K562 (cell line): ENCODE measurements around the gene TBC1D3I. TPM values are rescaled to one million over a fixed set of nuclear protein-coding genes. Genes with fewer than 3 reads are reported as not detected.
"Not testable (repeated sequence)": the region's sequence is repeated elsewhere in the genome, so short reads cannot be mapped to it uniquely, and the experiment has no call there.

Experiments used
- ATAC-seq: fragments of 200-7000 bp; cut with Tn5 transposase; 3 replicates; pipeline ENCODE4 v1.9.1; 2020; ENCODE audit warnings: moderate library complexity
- Bru-seq: library from RNA; stranded (reverse); fragments of 400-500 nt; gene quantifications from one replicate; lab custom pipeline; 2021; lab: Mats Ljungman, UMichigan
- BruChase-seq, 2 experiments: library from RNA; stranded (reverse); fragments of 400-500 nt; gene quantifications; one replicate each; lab custom pipeline; 2021; lab: Mats Ljungman, UMichigan
- BruUV-seq: library from RNA; stranded (reverse); fragments of 400-500 nt; replicated peaks from 2 replicates; lab custom pipeline; 2021; lab: Mats Ljungman, UMichigan
- CTCF ChIA-PET: fragments of 300-600 bp; formaldehyde crosslinking; extraction: SDS; loops from one replicate; lab custom pipeline; 2021; ENCODE audit warnings: low intra/inter-chr PET ratio; lab: Yijun Ruan, JAX
- POLR2A ChIA-PET: fragments of 300-600, 350-650 bp; sonication (Branson Sonifier 250); formaldehyde crosslinking; extraction: SDS; loops from one replicate; lab custom pipeline; 2021; ENCODE audit warnings: antibody characterized with exemption, inconsistent platforms; lab: Yijun Ruan, JAX
- DNase-seq, 4 experiments: peaks; one replicate each; pipeline versions ENCODE4 v3.0.0 to v3.0.0-alpha.2; 2011 to 2018; ENCODE audit warnings: low spot score in 3 of 4, mixed read lengths in 3 of 4; ENCODE audit errors: extremely low read depth in 1 of 4
- FAIRE-seq: peaks from 2 replicates; lab custom pipeline; 2011; peaks lifted over from hg19 to GRCh38; lab: Jason Lieb, UNC
- H2AFZ ChIP-seq: 2 replicates; pipeline ENCODE4 v1.6.0; 2011; ENCODE audit warnings: low read depth, low read length, control low read depth, inconsistent platforms
- H3K27ac ChIP-seq: fragments of 200-600 bp; 3 replicates; pipeline ENCODE4 v1.8.0; 2011; ENCODE audit warnings: low read depth, mild to moderate bottlenecking, control low read depth, inconsistent platforms, low read length, moderate library complexity, mixed read lengths; ENCODE audit errors: extremely low read depth
- H3K27me3 ChIP-seq, 2 experiments: fragments of 300-600 bp in 1 of 2; 2 replicates in 1 of 2; 3 replicates in 1 of 2; pipeline versions ENCODE4 v1.6.0 to v1.8.0; 2011; ENCODE audit warnings: inconsistent platforms in 2 of 2, low read length in 2 of 2, mild to moderate bottlenecking in 1 of 2, mixed read lengths in 1 of 2, moderate library complexity in 1 of 2; ENCODE audit not compliant: control insufficient read depth in 2 of 2, insufficient read depth in 2 of 2
- H3K36me3 ChIP-seq: fragments of 300-600 bp; 3 replicates; pipeline ENCODE4 v1.8.0; 2011; ENCODE audit warnings: mild to moderate bottlenecking, low read length, inconsistent platforms; ENCODE audit not compliant: control insufficient read depth, insufficient read depth
- H3K4me1 ChIP-seq, 2 experiments: fragments of 200-600 bp in 1 of 2; replicated peaks in 1 of 2; 2 replicates in 1 of 2; 3 replicates in 1 of 2; pipeline versions ENCODE4 v1.5.1 to v1.8.0; 2011; ENCODE audit warnings: inconsistent platforms in 2 of 2, low read length in 2 of 2, mild to moderate bottlenecking in 1 of 2, mixed read lengths in 1 of 2, moderate library complexity in 1 of 2; ENCODE audit not compliant: control insufficient read depth in 2 of 2, insufficient read depth in 2 of 2
- H3K4me2 ChIP-seq: 2 replicates; pipeline ENCODE4 v1.6.1; 2011; ENCODE audit warnings: low read length, control low read depth, inconsistent platforms, mixed read lengths; ENCODE audit not compliant: insufficient read depth
- H3K4me3 ChIP-seq: fragments of 200-600 bp; sonication (generic), shearing (Covaris generic); 2 replicates; pipeline ENCODE4 v1.5.1; 2016; ENCODE audit warnings: control low read depth, inconsistent platforms
- H3K79me2 ChIP-seq: fragments of 200-600 bp; 3 replicates; pipeline ENCODE4 v1.8.0; 2011; ENCODE audit warnings: low read length, inconsistent platforms; ENCODE audit not compliant: control insufficient read depth, insufficient read depth
- H3K9ac ChIP-seq, 2 experiments: 2 replicates each; pipeline versions ENCODE4 v1.6.0 to v1.6.1; 2011; ENCODE audit warnings: low read depth in 2 of 2, low read length in 2 of 2, control low read depth in 1 of 2, inconsistent platforms in 1 of 2, mild to moderate bottlenecking in 1 of 2, mixed read lengths in 1 of 2; ENCODE audit not compliant: insufficient read depth in 1 of 2
- H3K9me1 ChIP-seq: one replicate; pipeline ENCODE4 v1.6.0; 2011; ENCODE audit warnings: inconsistent platforms, mild to moderate bottlenecking, low read length, moderate library complexity; ENCODE audit not compliant: control insufficient read depth, insufficient read depth
- H3K9me3 ChIP-seq: replicated peaks from 2 replicates; pipeline ENCODE4 v1.5.1; 2011; ENCODE audit warnings: low read depth, low read length, inconsistent platforms; ENCODE audit not compliant: control insufficient read depth, insufficient read depth
- H4K20me1 ChIP-seq: replicated peaks from 2 replicates; pipeline ENCODE4 v1.6.1; 2011; ENCODE audit warnings: low read length, inconsistent platforms, mixed read lengths; ENCODE audit not compliant: control insufficient read depth, insufficient read depth
- WGBS: fragments of 100-300 bp; shearing (Covaris generic); methylation state at CpG from one replicate; pipeline ENCODE4 v1.1.6; 2016; ENCODE audit warnings: low coverage, mixed read lengths; ENCODE audit not compliant: insufficient coverage; ENCODE audit errors: missing lambda C conversion rate; 5-methylcytosine and 5-hydroxymethylcytosine counted together
- in situ Hi-C: fragments of 300-500 bp; cut with MboI; formaldehyde crosslinking; loops from 4 replicates; pipeline ENCODE4 v1.15.0; 2018; ENCODE audit warnings: inconsistent platforms, mixed read lengths
- intact Hi-C: fragments of 100-400 bp; cut with micrococcal nuclease; formaldehyde crosslinking; loops from 2 replicates; pipeline ENCODE4 v1.14.2; 2022
- long read RNA-seq, 3 experiments: library from polyadenylated mRNA in 2 of 3; library from RNA in 1 of 3; unstranded in 2 of 3; stranded (forward) in 1 of 3; transcript quantifications; one replicate each; pipeline ENCODE4 v2.0.0, GENCODE V29; 2019 to 2022
- polyA minus RNA-seq, 3 experiments: library from RNA; depleted of rRNA, polyadenylated mRNA; stranded (reverse); fragments of >200 nt; gene quantifications; 2 replicates each; pipeline ENCODE4 v1.2.3, GENCODE V29; 2011
- polyA plus RNA-seq, 8 experiments: library from polyadenylated mRNA; depleted of rRNA in 4 of 8; stranded (reverse) in 5 of 8; unstranded in 3 of 8; fragments of >200 nt; fragmentation: Nextera tagmentation in 2 of 8; fragmentation: Illumina TruSeq in 1 of 8; extraction: Ambion mirVana in 2 of 8; extraction: Trizol in 1 of 8; gene quantifications; 2 replicates each; pipeline versions ENCODE4 v1.2.1 to v1.2.3, GENCODE V29; 2011 to 2014; ENCODE audit warnings: inconsistent platforms in 1 of 8, missing spikeins in 1 of 8
- total RNA-seq, 7 experiments: library from RNA; depleted of rRNA in 6 of 7; stranded (reverse); fragments of >200 nt in 6 of 7; fragmentation: Illumina TruSeq in 2 of 7; extraction: Trizol in 2 of 7; gene quantifications; 2 replicates each; pipeline versions ENCODE4 v1.2.1 to v1.2.3, GENCODE V29; 2011 to 2021; ENCODE audit warnings: low replicate concordance in 1 of 7

The TBC1D3I gene
- 0.32 TPM in 1 of 2 replicates, not detected in the other for total RNA-seq (2011; cell fraction: chromatin; rRNA removed; ENCODE audit: low replicate concordance)
- not detected in 2 replicates for total RNA-seq (2011; cell fraction: nucleolus; rRNA removed)
- not detected in 2 replicates for total RNA-seq (2011; cell fraction: nucleoplasm; rRNA removed)
- total RNA-seq (2014; rRNA removed) (not detected in 2 replicates), total RNA-seq (2014; rRNA removed; fragmentation: Illumina TruSeq; extraction: Trizol) (not detected in 2 replicates), total RNA-seq (2015; rRNA removed; fragmentation: Illumina TruSeq; extraction: Trizol) (not detected in 2 replicates), total RNA-seq (2021) (0.22 TPM in 1 of 2 replicates, not detected in the other), polyA plus RNA-seq (2011; rRNA removed) (not detected in 2 replicates), polyA plus RNA-seq (2014; fragmentation: Illumina TruSeq; extraction: Trizol) (not detected in 2 replicates), polyA plus RNA-seq (2014; fragmentation: Nextera tagmentation; extraction: Ambion mirVana) (not detected), polyA plus RNA-seq (2014; rRNA removed) (0.19 TPM in 1 of 2 replicates, not detected in the other), polyA minus RNA-seq (2011; rRNA and poly(A)+ RNA removed) (0.14 TPM in 1 of 2 replicates, not detected in the other), Bru-seq, nascent RNA (not detected), BruChase-seq, experiment 1, labeled RNA remaining after a 2-hour chase (not detected), BruChase-seq, experiment 2, labeled RNA remaining after a 6-hour chase (not detected)
- polyA plus RNA-seq (2011; cell fraction: cytosol; rRNA removed) = 0.06 TPM in 1 of 2 replicates, not detected in the other
- 0.07 TPM in 1 of 2 replicates, not detected in the other for polyA plus RNA-seq (2011; cell fraction: nucleus; rRNA removed)
- 0.07 TPM in 1 of 2 replicates, not detected in the other for polyA plus RNA-seq (2012)
- polyA minus RNA-seq (2011; cell fraction: cytosol; rRNA and poly(A)+ RNA removed) = not detected in 2 replicates
- not detected in 2 replicates for polyA minus RNA-seq (2011; cell fraction: nucleus; rRNA and poly(A)+ RNA removed)
- long read RNA-seq, experiment 1 = 0 reads
- long read RNA-seq, experiment 2 = 0 reads
- long read RNA-seq, experiment 3 = 0 reads

DNA sequence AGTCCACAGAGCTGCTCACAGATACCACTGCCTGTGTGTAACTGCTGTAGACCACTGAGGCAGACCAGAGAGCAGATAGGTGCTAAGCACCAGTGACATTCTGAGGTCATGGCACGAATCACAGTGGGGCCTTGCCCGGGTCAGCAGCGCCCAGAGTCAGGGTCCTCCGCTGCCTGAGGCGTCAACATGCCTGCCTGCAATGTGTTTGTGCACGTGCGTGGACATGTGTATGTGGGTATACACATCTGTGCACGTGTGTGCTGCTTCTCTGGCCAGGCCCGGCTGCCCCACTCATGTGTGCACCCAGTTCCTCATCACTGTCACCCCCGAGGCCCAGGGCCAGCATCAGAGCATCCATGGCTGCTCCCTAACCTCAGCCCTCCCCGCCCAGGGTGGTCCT is at the start of gene TBC1D3I:
TBC1D3I (minus strand) TSS at position 101 of the 400 bp plus-strand sequence. CDS start 1,585 bp downstream, outside the sequence.
- H3K4me3 ChIP-seq, H3K4me1 ChIP-seq, H4K20me1 ChIP-seq, BruUV-seq, DNase-seq, intact Hi-C loops, in situ Hi-C loops, H3K9ac ChIP-seq, H3K9me1 ChIP-seq, H3K9me3 ChIP-seq, H3K36me3 ChIP-seq, H2AFZ ChIP-seq, CTCF ChIA-PET, H3K27me3 ChIP-seq, H3K4me2 ChIP-seq, ATAC-seq, H3K27ac ChIP-seq, POLR2A ChIA-PET, FAIRE-seq, H3K79me2 ChIP-seq: not testable (repeated sequence)
- 0% methylated on average over 1 of the region's 11 CpGs for WGBS

GRCh38 chr17:36295161-36295560 is 30.8 kb upstream of the TBC1D3I start:
- BruUV-seq, POLR2A ChIA-PET: not testable (repeated sequence)

GRCh38 chr17:36289965-36290612 is 25.7 kb upstream of the TBC1D3I start:
- FAIRE-seq, H3K4me3 ChIP-seq, POLR2A ChIA-PET, H3K36me3 ChIP-seq, H3K4me2 ChIP-seq, H3K79me2 ChIP-seq, H3K9ac ChIP-seq, BruUV-seq, in situ Hi-C loops, H3K27me3 ChIP-seq, H3K27ac ChIP-seq, intact Hi-C loops, H3K9me3 ChIP-seq, H2AFZ ChIP-seq, DNase-seq, H4K20me1 ChIP-seq, CTCF ChIA-PET, H3K4me1 ChIP-seq, H3K9me1 ChIP-seq, ATAC-seq: not testable (repeated sequence)
- 13% methylated on average over 1 of the region's 2 CpGs for WGBS

More at GRCh38 chr17:36295161-36295560, 30.8 kb upstream of the TBC1D3I start:
- H3K36me3 ChIP-seq, DNase-seq, CTCF ChIA-PET, H3K4me1 ChIP-seq, FAIRE-seq, H3K27ac ChIP-seq, H3K79me2 ChIP-seq, H3K4me3 ChIP-seq, H3K9ac ChIP-seq, ATAC-seq, H3K9me3 ChIP-seq, H4K20me1 ChIP-seq, H3K4me2 ChIP-seq, intact Hi-C loops, H3K9me1 ChIP-seq, H2AFZ ChIP-seq, in situ Hi-C loops, H3K27me3 ChIP-seq: not testable (repeated sequence)
- no CpG with 5 or more reads among the region's 1 CpG for WGBS
